Mucosa of descending colon (tissue), 3 donors: ENCODE results near the gene ONECUT1. TPM values are rescaled to one million over a fixed set of nuclear protein-coding genes. Genes with fewer than 3 reads are reported as not detected.

Source experiments
- ATAC-seq: fragments of 200-7000 bp; cut with Tn5 transposase; one replicate; pipeline ENCODE4 v1.9.1; 2020; ENCODE audit warnings: mild to moderate bottlenecking, moderate library complexity
- DNase-seq, 3 donors: peaks; one replicate each; pipeline ENCODE4 v3.0.0-alpha.2; 2020
- H3K36me3 ChIP-seq: fragments of 200-600 bp; one replicate; pipeline ENCODE4 v1.8.0; 2021; ENCODE audit warnings: low read depth, mild to moderate bottlenecking
- H3K4me1 ChIP-seq: fragments of 200-600 bp; one replicate; pipeline ENCODE4 v1.8.0; 2021; ENCODE audit warnings: low read depth, mild to moderate bottlenecking
- H3K4me3 ChIP-seq: fragments of 200-600 bp; one replicate; pipeline ENCODE4 v1.8.0; 2021; ENCODE audit warnings: mild to moderate bottlenecking
- H3K9me3 ChIP-seq: fragments of 200-600 bp; one replicate; pipeline ENCODE4 v1.8.0; 2021; ENCODE audit warnings: mild to moderate bottlenecking
- CTCF ChIP-seq: fragments of 200-600 bp; IDR thresholded peaks from one replicate; pipeline ENCODE4 v1.8.0; 2022; ENCODE audit warnings: antibody characterized with exemption, mild to moderate bottlenecking
- intact Hi-C, 2 donors: fragments of 100-400 bp; cut with DNase I in 1 of 2; cut with micrococcal nuclease in 1 of 2; formaldehyde crosslinking; loops; one replicate each; pipeline versions ENCODE4 v1.11.0 to v1.11.1; 2022; cut with DNase I, micrococcal nuclease
- total RNA-seq, 3 donors: library from RNA; stranded (reverse); fragmentation: NEBNext Ultra II Directional in 2 of 3; extraction: Animal tissue kit (Norgen Biotek cat#: 25700) in 2 of 3; gene quantifications; one replicate each; pipeline versions ENCODE4 v1.2.1 to v1.2.4, GENCODE V29; 2021 to 2023
- donor health status: DM: no; HTN: no; CAD: no; lungs with moderate emphysema.
- donor health status: DM: no; HTN: no; CAD: no.
- donor health status: DM: no; HTN: yes; CAD: no.

The ONECUT1 gene
- total RNA-seq, 3 donors from 2014 or later = not detected

DNA sequence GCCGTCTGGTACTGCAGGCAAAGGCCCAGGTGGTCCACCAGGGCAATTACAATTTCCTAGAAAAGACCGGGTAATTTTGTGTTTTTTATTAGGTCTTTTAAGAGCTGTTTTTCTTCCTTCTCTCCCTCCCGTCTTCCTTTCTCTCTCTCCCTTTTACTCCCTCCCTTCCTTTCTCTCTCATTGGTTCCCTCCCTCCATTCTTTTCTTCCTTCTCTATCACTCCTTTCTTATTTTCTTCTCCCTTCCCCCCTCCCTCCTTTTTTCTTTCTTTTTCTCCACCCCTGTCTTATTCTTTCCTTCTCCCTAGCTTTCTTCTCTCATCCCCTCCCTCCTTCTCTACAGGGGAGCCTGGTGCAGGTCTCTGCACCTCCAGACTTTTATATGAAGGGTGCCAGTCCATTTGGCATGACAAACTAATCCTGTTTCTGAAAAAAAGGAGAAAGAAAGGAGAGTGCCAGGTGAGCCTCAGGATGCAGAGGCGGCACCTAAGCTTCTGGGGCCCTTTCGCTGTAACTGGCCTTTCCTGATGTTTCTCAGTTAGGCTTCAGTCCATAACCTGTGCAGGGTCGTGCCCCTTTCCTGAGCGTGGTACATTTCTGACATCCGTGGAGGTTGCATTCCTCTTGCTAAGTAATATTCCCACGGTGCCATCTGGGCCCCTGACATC lies 9.1 kb upstream of the ONECUT1 start:
- Histone ChIP-seq H3K4me3 (no peak overlapping the region), H3K36me3 (no peaks in the 10 kb centered on the region), H3K9me3 (no peaks in the 10 kb centered on the region), H3K4me1 (peaks cover 7% of the 10 kb centered on the region)
- ATAC-seq (no peak), DNase-seq (no peak)
- no peak for TF ChIP-seq CTCF
- intact Hi-C loops = no loop called here

GRCh38 chr15:52798529-52799101 lies 8.5 kb upstream of the ONECUT1 start:
- intact Hi-C loops = no loop called here
- no peak for DNase-seq
- H3K36me3 ChIP-seq = no peaks in the 10 kb centered on the region
- H3K4me1 ChIP-seq = peaks cover 3% of the 10 kb centered on the region
- no peaks in the 10 kb centered on the region for H3K9me3 ChIP-seq
- no peak for TF ChIP-seq CTCF
- no peak overlapping the region for H3K4me3 ChIP-seq
- ATAC-seq = no peak

DNA sequence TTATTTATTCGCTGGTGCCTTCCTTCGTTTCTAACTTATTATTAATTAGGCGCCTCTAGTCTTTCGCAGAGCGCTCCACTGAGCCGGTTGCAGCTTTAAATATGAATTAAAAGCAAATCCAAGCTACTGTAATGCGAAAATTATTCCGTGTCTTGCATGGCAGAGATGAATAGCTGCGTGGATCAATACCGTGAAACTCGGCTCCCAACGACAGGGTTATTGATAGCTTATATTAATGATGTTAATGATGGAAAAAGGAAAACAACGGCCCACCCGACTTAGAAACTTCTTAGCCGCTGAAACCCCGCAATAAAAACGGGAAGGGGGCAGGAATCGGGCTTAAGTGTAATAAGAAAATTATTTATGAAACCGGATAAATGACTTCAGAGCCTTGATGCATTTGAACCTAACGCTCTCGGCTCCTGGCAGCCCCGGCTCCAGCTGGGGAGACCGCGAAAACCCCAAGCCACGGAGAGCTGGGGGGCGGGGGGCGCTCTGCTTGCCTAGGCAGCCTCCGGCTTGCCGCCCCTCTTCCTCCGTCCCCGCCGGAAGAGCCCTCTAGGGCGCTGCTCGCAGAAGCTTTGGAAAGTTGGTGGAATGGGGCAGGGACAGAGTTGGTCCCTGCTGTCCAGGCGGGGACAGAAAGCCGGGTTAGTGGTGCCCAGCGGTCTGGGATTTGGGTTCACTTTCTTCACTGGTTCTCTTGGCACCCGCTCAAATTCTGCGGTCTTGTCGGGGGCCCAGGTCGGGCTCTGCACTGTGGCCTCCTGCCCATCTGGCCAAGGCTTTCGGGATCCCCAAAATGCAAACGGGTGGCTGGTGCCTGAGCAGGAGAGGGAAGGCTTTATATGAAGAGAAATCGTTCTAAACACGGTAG lies 7.7 kb upstream of the ONECUT1 start:
- intact Hi-C loops = no loop called here
- no peak overlapping the region for H3K4me3 ChIP-seq
- DNase-seq = no peak

GRCh38 chr15:52796753-52797520 lies 6.8 kb upstream of the ONECUT1 start:
- intact Hi-C loops = no loop called here
- H3K4me3 ChIP-seq = no peak overlapping the region
- H3K4me1 ChIP-seq = no peaks in the 10 kb centered on the region
- no peaks in the 10 kb centered on the region for H3K36me3 ChIP-seq
- no peaks in the 10 kb centered on the region for H3K9me3 ChIP-seq
- TF ChIP-seq CTCF = no peak
- no peak for DNase-seq
- no peak for ATAC-seq

More for the DNA sequence above, 7.7 kb upstream of the ONECUT1 start:
- Histone ChIP-seq H3K4me1 (no peaks in the 10 kb centered on the region), H3K36me3 (no peaks in the 10 kb centered on the region), H3K9me3 (no peaks in the 10 kb centered on the region)
- TF ChIP-seq CTCF = no peak
- ATAC-seq = no peak

DNA sequence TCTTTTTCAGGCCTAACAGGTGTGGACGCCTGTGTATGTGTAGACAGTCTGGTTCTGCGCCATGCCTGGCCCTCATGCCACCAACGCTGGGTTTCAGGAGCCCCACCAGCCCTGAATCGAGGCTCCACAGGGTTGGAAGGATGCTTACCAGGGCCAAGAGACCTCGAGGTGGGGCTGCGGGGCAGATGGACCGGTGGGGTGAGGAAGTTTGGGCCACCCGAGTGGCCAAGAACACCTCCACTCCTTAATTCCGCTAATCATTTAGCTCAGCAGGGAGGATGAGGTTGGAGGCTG lies 6.0 kb upstream of the ONECUT1 start:
- no peak for ATAC-seq
- H3K4me1 ChIP-seq = no peaks in the 10 kb centered on the region

More for the DNA sequence above, 6.0 kb upstream of the ONECUT1 start:
- no peaks in the 10 kb centered on the region for H3K9me3 ChIP-seq
- TF ChIP-seq CTCF = no peak
- no peak overlapping the region for H3K4me3 ChIP-seq
- intact Hi-C loops = no loop called here
- H3K36me3 ChIP-seq = no peaks in the 10 kb centered on the region
- no peak for DNase-seq
